SKM-1 treated with dmso at 0.1 percent for 144 hours (cell line): ENCODE data around the gene IL34.
"Not testable (repeated sequence)": the region's sequence is repeated elsewhere in the genome, so short reads cannot be mapped to it uniquely, and the experiment has no call there.

Experiments used
- DNase-seq: peaks from one replicate; lab custom pipeline; 2025; ENCODE audit not compliant: unreplicated experiment; lab: John Stamatoyannopoulos, UW

IL34 gene

GRCh38 chr16:70630960-70631745 lies 15.2 kb upstream of the IL34 start:
- no peak for DNase-seq

GRCh38 chr16:70632273-70632672 lies 14.1 kb upstream of the IL34 start:
- DNase-seq, result no peak

DNA sequence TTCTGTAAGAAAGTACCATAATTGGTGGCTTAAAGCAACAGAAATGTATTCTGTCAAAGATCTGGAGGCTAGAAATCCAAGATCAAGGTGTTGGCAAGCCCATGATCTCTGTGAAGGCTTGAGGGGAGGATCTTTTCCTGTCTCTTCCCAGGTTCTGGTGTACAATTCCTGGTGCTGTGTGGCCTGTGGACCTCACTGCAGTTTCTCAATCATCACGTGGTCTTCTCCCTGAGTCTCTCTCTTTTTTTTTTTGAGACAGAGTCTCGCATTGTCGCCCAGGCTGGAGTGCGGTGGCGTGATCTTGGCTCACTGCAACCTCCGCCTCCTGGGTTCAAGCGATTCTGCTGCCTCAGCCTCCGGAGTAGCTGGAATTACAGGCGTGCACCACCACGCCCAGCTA lies 12.7 kb upstream of the IL34 start:
- DNase-seq, result not testable (repeated sequence)

GRCh38 chr16:70634861-70635260 lies 11.5 kb upstream of the IL34 start:
- DNase-seq, result no peak

DNA sequence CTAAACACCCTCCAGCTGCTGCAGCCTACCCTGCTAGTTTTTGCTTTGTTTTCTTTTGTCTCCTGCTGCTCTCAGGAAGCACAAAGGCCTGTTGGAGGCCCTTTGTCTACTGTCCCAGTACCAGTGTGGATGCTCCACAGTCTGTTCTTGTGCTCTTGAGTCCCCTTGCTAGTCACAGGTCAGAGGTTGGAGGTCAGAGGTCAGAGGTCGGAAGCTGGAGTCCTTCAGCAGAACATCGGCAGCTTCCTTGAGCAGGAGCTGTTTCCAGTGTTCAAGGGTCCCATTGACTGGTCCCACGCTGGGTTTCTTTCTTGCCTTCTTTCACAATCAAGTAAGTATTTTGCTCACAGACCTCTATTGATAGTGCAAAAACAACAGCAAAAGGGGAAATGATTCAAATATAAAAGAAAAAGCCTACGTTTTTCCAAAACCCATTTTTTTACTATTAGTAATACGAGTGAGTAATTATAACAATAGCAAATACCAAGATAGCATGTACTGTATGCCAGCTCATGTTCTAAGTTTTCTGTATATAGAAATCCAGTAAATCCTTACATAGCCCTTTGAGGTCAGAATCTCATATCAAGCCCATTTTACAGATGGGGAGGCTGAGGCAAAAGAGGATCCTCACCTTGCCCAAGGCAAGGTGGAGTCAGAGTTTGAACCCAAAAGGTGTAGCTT lies 10.9 kb upstream of the IL34 start:
- no peak for DNase-seq

- no peak for DNase-seq
Measured at GRCh38 chr16:70638814-70639792, 7.3 kb upstream of the IL34 start.

- no peak for DNase-seq
Measured at GRCh38 chr16:70642633-70643032, 3.7 kb upstream of the IL34 start.

DNA sequence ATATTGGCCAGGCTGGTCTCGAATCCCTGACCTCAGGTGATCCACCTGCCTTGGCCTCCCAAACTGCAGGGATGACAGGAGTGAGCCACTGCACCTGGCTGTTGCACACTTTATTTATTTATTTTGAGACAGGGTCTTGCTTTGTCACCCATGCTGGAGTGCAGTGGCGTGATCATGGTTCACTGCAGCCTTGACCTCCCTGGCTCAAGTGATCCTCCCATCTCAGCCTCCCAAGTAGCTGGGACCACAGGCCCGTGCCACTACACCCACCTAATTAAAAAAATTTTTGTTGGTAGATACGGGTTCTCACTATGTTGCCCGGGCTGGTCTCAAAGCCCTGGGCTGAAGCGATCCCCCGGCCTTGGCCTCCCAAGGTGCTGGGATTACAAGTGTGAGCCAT lies 3.1 kb upstream of the IL34 start:
- not testable (repeated sequence) for DNase-seq

DNA sequence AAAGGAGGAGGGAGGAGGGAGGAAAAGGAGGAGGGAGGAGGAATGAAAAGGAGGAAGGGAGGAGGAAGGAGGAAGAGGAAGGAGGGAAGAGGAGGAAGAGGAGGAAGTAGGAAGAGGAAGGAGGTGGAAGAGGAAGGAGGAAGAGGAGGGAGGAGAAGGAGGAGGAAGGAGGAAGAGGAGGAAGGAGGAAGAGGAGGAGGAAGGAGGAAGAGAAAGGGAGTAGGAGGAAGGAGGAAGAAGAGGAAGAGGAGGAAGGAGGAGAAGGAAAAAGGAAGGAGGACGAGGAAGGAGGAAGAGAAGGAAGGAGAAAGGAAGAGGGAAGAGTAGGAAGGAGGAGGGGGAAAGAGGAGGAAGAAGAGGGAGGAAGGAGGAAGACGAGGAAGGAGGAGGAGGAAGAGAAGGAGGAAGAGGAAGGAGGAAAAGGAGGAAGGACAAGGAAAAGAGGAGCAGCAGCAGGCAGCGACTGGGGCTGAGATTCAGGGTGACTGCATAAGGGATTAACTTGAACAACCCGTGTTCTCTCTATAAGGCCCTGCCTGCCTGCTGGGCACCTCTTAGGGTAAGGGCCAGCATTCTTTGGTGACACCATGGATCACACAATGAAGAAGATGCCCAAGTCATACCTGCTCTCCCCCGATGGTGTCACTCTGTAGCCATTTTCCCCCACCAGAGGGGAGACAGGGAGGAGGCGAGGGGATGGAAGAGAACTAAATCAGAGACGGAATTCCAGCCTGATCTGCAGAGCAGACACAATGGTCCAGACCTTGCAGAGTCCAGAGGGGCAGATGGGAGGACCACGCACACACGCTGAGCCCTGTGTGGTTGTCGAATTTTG lies 1.4 kb upstream of the IL34 start:
- DNase-seq, result no peak

DNA sequence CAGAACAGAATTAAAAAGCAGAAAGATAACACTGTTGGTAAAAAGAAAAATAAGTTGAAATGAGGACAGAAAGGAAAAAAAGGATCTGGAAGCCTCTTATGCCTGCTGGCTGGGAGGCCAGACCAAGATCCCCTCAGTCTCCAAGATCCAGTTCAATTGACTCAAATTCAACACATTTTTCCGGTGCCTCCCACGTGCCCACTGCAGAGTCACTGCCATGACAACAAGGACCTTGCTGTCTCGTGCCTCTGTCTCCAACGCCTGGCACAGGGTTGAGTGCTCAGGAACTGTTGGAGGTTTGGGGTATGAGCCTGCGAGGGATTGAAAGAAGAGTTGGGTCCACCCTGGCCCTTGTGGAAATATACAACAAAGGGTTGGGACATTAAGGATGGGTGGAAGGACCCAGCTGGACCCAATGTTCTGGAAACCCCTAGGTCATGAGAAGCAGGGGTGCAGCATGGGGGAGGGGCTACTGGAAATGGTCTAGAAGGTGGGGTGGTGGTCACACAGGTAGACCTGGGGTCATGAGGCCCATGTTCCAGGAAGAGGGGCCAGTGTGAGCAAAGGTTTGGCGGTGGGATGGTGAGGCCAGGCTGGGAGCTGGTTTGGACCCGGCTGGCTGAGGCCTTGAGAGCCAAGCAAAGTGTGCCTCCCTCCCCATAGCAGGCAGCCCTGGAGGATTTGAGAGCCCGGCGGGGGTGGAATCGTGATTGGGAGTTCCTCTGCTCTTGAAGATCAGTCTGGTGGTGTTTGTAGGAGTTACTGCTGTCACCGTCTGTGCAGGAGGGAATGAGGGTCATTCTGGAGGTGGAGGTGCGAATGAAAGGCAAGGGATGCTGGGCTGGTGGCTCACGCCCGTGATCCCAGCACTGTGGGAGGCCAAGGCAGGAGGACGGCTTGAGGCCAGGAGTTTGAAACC lies 1.3 kb downstream of the IL34 start:
- no peak for DNase-seq

DNA sequence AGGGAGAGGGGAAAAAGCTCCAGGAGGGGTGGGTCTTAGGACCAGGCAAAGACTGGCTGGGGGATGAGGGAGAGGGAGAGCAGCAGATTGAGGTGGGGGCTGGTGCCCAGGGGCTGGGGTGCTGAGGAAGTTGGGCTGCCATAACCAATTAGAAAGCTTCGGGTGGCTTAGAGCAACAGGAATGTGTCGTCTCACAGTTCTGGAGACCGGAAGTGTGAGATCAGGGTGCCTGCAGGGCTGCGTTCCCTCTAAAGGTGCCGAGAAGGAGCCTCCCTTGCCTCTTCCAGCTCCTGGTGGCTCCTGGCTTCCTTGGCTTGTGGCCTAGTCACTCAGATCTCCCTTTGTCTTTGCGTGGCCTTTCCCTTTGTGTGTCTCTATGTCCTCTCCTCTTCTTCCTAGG lies 2.2 kb downstream of the IL34 start:
- DNase-seq, result no peak

DNA sequence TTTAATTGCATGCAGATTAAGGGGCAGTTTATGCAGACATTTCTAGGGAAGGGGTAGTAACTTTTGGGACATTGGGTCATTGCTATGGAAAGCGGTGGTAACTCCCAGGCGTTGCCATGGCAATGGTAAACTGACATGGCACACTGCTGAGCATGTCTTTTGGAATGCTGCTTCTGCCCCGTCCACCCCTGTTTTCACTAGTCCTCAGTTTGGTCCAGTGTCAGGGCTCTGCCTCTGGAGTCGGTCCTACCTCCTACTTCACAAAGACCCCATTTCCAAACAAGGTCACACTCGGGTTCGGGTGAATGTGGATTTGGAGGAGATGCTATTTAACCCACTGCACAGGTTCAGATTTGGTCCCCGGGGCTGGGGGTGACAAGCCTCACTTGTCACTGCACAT lies 2.9 kb downstream of the IL34 start:
- no peak for DNase-seq

GRCh38 chr16:70650216-70650615 lies 3.9 kb downstream of the IL34 start:
- DNase-seq, result no peak

- DNase-seq, result no peak
Measured at GRCh38 chr16:70651524-70651923, 5.2 kb downstream of the IL34 start.

DNA sequence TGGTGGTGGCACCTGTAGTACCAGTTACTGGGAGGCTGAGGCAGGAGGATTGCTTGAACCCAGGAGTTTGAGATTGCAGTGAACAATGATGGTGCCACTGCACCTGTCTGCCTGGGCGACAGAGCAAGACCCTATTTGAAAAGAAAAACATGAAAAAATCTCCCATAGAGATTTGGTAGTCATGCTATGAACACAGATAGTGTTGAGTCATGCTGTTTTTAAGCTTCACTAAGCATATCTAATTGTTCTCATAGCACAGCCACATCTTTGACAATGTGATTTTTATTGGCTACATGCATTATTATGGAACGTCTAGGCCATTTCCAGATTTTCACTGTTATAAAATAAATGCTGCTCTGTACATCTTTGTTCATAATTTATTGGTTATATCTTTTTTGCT lies 6.0 kb downstream of the IL34 start:
- no peak for DNase-seq

- no peak for DNase-seq
Measured at GRCh38 chr16:70653406-70653805, 7.0 kb downstream of the IL34 start.

DNA sequence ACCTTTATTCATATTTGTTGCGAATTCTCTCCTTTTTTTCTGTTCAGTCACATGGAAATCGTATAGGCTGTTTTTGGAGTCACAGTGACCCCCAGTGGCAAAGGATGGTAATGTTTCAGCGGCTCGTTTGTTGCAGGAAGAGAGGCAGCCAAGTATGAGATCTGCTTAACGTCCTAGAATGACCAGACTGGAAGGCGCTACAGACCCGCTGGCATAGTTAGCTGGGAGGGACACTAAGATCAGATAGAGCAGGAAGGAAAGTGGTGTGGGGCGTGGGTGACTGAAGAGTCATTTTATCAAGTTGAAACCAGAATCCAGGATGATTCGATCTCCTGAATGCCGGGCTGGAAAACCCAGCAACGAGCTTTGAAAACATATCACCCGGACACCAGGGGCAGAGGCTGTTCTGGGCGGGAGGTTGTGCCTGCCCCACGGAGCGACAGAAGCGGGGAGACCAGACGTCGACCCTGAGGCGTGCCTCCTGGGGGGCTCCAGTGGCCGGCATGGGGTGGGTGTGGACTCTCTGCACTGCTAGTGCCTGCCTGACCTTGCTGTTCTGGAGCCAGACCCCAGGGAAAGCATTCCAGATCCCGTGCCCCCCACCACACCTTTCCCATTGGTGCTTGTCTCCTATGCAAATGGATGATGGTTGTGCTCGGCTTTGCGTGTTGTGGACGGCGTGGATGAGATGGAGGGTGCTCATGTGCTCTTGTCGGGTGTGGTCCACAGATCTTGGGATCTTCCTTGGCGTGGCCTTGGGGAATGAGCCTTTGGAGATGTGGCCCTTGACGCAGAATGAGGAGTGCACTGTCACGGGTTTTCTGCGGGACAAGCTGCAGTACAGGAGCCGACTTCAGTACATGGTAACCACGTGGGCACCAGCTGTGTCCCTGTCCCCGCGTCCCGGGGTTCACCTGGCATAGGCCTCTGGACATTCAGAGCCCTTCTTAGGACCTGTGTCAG lies 7.7 kb downstream of the IL34 start:
- DNase-seq, result peak; percentile 74

DNA sequence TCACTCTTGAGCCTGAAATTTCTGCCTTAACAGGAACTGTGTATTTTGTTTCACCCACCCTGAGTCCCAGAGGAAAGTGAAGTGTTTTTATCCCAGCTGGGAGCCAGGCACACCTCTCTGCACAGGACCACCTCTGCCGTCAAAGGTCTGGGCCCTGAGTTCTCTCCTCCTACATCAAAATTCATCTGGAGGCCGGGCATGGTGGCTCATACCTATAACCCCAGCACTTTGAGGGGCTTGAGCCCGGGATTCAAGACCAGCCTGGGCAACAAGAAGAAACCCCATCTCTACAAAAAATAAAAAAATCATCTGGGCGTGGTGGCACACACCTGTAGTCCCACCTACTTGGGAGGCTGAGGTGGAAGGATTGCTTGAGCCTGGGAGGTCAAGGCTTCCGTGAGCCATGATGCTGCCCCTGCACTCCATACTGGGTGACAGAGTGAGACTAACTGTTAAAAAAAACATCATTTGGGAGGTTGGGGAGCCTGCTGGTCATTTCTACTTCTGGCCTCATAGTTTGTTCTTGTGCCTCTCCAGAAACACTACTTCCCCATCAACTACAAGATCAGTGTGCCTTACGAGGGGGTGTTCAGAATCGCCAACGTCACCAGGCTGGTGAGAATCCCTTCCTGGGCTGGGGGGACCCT lies 9.8 kb downstream of the IL34 start:
- no peak for DNase-seq
